ENCODE results near the gene IL1R2.

The IL1R2 gene

DNA sequence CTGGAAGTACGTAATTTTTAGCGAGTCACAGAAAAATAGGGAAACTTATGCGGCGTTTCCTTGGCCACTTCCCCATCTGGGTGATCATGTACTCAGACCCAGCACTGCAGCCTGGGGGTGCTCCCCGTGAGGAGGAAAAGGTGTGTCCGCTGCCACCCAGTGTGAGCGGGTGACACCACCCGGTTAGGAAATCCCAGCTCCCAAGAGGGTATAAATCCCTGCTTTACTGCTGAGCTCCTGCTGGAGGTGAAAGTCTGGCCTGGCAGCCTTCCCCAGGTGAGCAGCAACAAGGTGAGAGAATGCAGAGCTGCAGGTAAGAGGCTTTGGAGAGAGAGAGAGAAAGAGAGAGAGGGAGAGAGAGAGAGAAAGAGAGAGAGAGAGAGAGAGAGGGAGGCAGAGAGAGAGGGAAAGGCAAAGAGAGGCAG lies at the start of gene IL1R2:
TSS of gene IL1R2 (plus strand) at position 240 of the 425 bp plus-strand sequence. CDS start 16,616 bp downstream, outside the sequence.
- no peak for DNase-seq

- DNase-seq = no peak
Measured at GRCh38 chr2:101942851-101943250, 48.9 kb upstream of the IL1R2 start.

DNA sequence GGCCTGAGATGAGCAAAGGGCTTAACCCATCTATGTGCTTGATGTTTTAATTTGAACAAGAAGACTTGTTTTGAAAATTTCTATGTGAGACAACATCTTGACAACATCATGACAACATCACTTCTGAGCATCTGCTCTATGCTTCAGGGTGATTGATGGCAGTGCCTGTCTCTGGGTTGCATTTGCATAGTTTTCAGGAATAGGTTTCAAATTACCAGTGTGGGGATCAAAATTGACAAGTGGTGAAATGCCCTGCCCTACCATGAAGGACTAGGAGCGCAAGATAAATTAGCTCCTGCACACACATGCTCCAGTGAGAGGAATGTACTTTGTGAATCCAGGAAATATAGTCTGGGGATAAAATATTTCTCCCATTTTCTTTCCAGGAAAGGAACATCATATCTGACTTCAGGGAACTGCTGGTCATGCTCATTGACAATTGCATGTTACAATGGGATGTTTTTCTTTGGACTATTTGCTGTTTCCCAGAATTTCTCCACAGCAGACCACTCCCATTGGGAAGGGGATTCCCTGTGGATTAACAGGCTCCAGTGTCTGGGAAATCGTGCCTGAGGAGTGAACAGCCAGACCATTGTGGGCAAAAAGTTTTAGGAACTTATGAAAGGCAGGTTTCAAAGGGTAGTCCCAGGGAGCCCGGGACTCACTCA lies 45.3 kb upstream of the IL1R2 start:
- DNase-seq = no peak

DNA sequence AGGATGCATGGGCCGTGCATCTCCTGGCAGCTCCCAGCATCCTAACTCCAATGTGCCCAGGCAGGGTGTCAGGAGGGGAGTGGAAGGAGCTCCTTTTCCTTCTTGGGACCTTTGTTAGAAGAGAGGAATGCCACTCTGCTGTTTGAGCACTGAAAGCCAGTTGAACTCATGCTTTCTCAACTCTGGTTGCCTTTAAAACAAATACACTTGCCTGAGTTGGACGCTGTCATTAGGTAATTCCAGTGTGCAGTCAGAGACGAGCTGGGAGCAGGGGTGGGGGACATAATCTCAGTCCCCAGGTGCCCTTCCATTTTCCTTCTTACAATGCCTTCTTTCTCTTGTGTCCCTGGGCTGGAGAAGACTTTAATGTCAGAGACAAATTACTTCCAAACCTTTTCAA lies 44.4 kb upstream of the IL1R2 start:
- DNase-seq = no peak

DNA sequence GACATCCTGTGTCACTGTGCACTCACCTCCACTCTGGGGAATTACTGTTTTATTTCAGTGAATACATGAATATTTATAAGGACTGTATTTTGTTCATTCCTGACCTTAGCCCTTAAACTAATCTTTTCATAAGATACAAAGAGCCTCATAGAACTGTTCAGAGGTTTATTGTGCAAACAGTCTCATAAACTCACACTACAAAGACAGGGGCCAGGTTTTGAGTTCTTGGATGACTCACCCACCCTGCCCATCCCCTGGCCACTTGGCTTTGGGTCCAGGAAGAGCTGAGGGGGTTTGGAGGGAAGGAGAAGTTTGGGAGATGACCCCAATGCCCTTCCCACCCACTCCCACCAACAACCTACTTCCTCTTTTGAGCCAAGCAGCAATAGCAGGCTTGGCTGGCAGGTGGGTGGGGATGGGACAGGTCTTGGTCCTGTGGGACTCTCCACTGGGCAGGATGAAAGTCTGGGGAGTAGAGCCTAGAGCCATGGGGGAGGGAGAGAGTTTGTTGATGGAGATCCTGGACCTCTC lies 43.1 kb upstream of the IL1R2 start:
- no peak for DNase-seq

DNA sequence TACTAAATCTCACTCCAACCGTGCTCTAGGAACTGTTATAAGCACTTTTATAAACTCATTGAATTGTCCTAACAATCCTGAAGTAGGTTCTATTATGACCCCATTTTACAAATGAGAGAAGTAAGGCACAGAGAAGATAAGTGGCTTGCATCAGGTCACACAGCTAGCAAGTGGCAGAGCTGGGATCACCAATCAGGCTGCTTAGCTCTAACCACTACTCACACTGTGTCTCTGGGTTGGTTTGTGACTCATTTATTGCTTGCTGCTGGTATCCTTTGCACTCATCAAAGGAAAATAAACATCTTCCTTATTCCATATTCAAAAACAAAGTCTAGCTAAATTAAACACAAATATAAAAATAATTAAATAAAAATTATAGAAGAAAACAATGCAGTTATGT lies 42.5 kb upstream of the IL1R2 start:
- DNase-seq = no peak

- no peak for DNase-seq
Measured at GRCh38 chr2:101951296-101951695, 40.5 kb upstream of the IL1R2 start.

- DNase-seq = no peak
Measured at GRCh38 chr2:101952551-101952950, 39.2 kb upstream of the IL1R2 start.

DNA sequence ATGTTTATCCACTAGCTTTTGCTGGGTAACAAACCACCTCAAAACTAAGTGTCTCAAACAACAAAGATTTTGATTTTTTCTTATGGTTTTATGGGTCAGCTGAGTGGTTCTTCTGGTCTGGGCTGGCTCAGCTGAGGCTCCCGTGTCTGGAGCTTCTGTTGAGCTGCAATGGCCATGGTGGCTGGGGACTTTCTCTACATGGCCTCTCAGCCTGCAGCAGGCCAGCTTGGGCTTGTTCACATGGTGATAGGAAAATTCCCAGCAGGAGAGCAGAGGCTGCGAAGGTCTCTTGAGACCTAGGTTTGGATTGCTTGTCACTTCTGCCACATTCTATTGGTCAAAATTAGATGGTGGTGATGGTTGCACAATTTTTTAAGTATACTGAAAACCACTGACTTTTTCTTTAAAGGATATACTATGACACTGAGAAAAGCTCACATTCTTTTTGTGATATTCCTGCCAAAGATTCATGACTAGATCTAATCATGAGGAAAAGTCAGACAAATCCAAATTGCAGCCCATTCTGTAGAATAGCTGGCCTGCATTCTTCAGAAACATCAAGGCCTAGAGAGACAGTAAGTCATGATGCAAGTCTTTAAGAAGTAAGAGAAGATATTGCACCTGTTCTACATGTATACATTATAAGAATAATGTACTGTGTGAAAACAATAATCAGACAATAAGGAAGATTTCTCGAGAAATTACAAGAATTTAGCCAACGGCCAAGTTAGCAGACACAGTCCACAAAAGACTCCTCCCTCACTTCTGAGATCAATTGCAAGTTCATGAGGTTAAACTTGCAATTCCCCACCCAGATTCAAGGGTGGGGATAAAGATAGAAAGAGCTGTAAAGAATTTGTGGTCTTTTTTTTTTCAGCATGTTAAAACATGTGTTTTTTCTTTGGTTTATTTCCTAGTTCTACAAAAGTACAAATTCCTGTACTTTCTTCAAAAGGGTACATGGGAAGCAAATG lies 35.0 kb upstream of the IL1R2 start:
- DNase-seq = no peak

DNA sequence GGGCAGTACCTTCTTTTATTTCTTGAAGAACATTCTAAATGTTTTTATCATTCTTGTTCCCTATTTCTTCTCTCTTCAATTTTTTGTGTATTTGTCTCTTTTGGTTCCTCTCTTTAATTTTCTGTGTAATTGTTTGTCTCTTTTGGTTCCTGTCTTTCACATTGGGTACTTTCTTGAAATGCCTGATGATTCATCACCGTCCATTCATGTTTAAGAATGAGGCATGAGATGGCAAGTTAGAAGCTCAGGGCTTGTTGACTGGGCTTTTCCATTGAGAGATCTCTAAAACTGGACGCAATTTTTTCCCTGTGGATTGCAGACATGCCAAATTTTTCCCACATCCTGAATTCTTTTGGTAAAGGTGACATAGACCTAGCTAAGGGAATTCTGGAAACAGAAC lies 33.7 kb upstream of the IL1R2 start:
- DNase-seq = no peak

DNA sequence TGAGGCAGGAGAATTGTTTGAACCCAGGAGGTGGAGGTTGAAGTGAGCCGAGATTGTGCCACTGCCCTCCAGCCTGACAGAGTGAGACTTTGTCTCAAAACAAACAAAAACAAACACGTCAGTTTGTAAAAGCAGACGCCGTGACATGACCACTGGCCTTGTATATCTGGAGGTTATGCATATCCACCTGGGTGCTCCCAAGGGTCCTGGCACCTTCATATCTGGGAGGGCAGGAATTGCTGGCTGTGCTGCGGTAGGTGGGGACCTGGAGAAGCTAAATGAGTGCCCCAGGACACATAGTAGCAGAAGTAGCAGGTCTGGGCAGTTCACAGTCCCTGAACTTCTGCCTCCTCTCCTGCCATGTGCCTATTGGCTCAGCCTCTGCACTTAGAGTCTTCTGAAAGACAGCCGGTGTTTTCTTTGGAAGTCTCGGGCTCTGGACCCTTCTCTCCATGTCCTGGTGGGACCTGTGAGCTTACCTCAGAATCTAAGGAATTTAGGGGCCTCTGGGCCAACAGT lies 30.9 kb upstream of the IL1R2 start:
- no peak for DNase-seq

DNA sequence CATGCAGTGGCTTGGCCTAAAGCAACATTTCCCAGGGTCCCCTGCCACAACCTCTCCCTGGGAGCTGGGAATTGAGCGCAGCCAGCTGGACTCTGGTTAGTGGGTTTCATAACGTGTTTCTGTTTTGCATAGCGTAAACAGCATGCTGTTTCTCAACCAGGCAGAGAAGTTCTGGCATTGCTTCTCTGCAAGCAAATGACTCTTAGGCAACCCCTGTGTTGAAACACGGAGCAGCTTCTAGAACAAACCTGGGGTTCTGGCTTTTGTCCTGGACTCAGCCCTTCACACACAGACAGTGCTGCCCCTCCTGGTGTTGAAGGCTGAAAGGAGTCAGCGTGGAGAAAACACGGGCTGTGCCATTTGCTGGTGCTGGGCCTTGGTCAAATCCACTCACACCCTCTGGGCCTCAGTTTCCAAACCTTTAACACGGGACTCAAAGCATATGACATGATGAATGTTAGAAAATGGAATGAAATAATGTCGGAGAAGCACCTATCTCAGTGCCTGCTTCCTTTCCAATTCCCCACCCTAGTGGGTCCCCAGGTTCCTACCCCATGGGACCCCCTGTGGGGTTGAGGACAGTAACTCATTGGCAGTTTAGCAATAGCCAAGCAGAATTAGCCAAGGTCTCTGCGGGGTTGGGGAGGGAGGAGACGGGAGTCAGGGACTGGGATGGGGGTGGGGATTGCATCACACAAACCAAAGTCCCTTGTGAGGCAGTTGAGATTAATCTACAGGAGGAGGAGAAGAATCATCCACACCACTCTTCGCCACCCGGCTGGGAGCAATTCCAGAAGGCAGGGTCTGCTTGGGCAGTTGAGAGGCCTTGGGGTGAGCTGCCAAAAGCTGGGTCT lies 30.2 kb upstream of the IL1R2 start:
- no peak for DNase-seq

- DNase-seq = no peak
Measured at GRCh38 chr2:101962309-101962708, 29.5 kb upstream of the IL1R2 start.

GRCh38 chr2:101963198-101963597 lies 28.6 kb upstream of the IL1R2 start:
- DNase-seq = no peak

DNA sequence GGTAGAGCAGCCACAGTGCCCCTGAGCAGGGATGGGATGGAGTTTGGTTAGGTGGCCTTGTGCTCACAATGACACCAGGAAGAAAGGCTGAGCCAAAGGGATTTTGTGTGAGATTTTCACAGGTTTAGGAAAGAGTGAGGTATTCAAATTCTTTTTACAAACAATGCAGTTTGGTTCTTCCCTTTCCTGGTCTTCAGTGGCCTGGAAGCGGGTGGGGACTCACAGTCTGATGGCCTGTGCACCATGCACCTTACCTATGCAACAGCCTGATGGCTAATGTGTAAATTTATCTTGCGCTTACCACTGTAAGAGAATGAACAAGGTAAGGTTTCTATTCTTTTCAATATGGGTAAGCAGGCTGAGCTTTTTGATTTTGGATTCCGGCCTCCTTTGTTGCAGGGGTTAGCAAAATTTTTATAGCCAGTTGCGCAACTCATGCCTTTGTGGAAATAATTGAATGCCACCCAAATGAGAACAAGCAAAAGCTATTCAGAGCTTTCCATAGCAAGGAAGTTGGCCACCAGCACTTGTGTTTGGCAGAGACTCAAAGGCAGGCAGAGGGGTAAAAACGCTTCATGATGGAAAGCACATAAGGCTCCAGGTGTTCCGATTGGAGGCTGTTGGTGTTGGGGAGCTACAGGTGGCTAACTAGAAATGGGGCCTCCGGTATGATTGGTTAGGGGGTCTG lies 23.8 kb upstream of the IL1R2 start:
- DNase-seq = no peak

DNA sequence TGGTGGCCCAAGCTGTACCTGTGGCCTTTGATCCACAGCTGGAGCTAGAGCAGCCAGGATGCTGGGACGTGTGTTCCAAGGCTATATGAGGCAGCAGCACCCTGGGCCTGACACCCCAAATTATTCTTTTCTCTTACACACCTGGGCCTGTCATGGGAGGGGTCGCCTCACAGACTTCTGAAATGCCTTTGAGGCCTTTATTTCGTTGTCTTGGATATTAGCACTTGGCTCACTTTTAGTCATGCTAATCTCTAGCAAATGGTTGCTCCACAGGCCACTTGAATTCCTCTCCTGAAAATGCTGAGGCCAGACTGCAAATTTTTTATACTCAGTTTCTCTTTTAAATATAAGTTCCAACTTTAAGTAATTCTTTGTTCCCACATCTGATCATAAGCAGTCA lies 22.0 kb upstream of the IL1R2 start:
- no peak for DNase-seq

DNA sequence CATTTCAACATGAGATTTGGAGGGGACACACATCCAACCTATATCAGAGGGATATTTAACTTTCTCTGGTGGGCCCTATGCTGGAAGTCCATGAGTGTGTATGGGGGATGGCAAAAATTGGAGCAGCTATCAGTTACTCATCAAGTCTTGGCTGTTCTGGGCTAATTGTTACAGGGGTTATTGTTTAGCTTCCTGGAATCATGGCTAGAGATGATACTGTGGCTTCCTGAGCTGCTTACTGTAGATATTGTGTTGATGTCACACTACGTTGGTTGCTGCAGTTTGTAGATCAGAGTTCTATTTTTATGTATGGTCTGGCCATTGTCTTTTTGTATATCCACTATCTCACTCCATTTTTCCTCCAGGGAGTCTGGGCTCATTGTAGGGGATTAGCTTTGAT lies 20.9 kb upstream of the IL1R2 start:
- no peak for DNase-seq

- no peak for DNase-seq
Measured at GRCh38 chr2:101971836-101972235, 19.9 kb upstream of the IL1R2 start.

GRCh38 chr2:101972621-101973434 lies 18.9 kb upstream of the IL1R2 start:
- DNase-seq = no peak

GRCh38 chr2:101974663-101975062 lies 17.1 kb upstream of the IL1R2 start:
- no peak for DNase-seq

All from activated naive CD4-positive, alpha-beta T cell (primary cell).